Upper lobe of left lung (tissue), 6 donors: ENCODE data around the gene BIVM. TPM values are rescaled to one million over a fixed set of nuclear protein-coding genes. Genes with fewer than 3 reads are reported as not detected.

Experiments
- ATAC-seq, 2 donors: fragments of 200-7000 bp; cut with Tn5 transposase; one replicate each; pipeline ENCODE4 v1.9.1; 2022; ENCODE audit warnings: mild to moderate bottlenecking in 2 of 2, moderate library complexity in 2 of 2; ENCODE audit not compliant: low FRiP score in 2 of 2
- DNase-seq, 2 donors: peaks; one replicate each; pipeline ENCODE4 v3.0.0-alpha.2; 2019 to 2020
- H3K27ac ChIP-seq, 4 donors: fragments of 200-600 bp; sonication (generic); one replicate each; pipeline ENCODE4 v1.5.1; 2016 to 2019
- H3K27me3 ChIP-seq, 4 donors: fragments of 200-600 bp; sonication (generic); one replicate each; pipeline ENCODE4 v1.5.1; 2017 to 2019
- H3K36me3 ChIP-seq, 4 donors: fragments of 200-600 bp; sonication (generic); one replicate each; pipeline ENCODE4 v1.5.1; 2016 to 2019
- H3K4me1 ChIP-seq, 4 donors: fragments of 200-600 bp; sonication (generic); one replicate each; pipeline ENCODE4 v1.5.1; 2018 to 2019
- H3K4me3 ChIP-seq, 4 donors: fragments of 200-600 bp; sonication (generic); one replicate each; pipeline ENCODE4 v1.5.1; 2017 to 2019; ENCODE audit warnings: mild to moderate bottlenecking in 2 of 4, moderate library complexity in 1 of 4
- H3K9me3 ChIP-seq, 4 donors: fragments of 200-600 bp; sonication (generic); one replicate each; pipeline ENCODE4 v1.5.1; 2018 to 2019
- EP300 ChIP-seq, 4 donors: sonication (generic); formaldehyde crosslinking; IDR thresholded peaks; one replicate each; pipeline ENCODE4 v1.5.1; 2017; ENCODE audit warnings: antibody characterized with exemption in 4 of 4, control low read depth in 2 of 4
- POLR2A ChIP-seq, 4 donors: fragments of 450-650 bp; IDR thresholded peaks; one replicate each; pipeline ENCODE4 v1.5.1; 2016 to 2017; ENCODE audit warnings: antibody characterized with exemption in 4 of 4, mild to moderate bottlenecking in 2 of 4
- POLR2AphosphoS5 ChIP-seq, 2 donors: sonication (generic); formaldehyde crosslinking; IDR thresholded peaks; one replicate each; pipeline ENCODE4 v1.5.1; 2017; ENCODE audit warnings: antibody characterized with exemption in 2 of 2
- WGBS, 2 donors: methylation state at CpG; one replicate each; pipeline ENCODE4 v1.1.5; 2017 to 2018; 5-methylcytosine and 5-hydroxymethylcytosine counted together
- total RNA-seq, 6 donors: library from RNA; depleted of rRNA in 4 of 6; stranded (reverse); fragments of >200 nt in 4 of 6; gene quantifications; one replicate each; pipeline versions ENCODE4 v1.1.0 to v1.2.1, GENCODE V29; 2016 to 2021
- TF ChIP-seq, protein P1 (sequence below), 6 experiments: fragments of 450-650 bp in 4 of 6; fragments of 200-600 bp in 2 of 6; sonication (generic) in 2 of 6; IDR thresholded peaks; one replicate each; pipeline ENCODE4 v1.5.1; 2016 to 2019; ENCODE audit warnings: antibody characterized with exemption in 6 of 6
- donor health status: DM: no; HTN: no; CAD: no; lungs with moderate emphysema.
- donor health status: DM: no; HTN: yes; CAD: no; lungs with severe emphysema.

BIVM gene
- total RNA-seq, 6 donors from 2014 or later: 7.1 to 45.1 (median 15.6) TPM

DNA sequence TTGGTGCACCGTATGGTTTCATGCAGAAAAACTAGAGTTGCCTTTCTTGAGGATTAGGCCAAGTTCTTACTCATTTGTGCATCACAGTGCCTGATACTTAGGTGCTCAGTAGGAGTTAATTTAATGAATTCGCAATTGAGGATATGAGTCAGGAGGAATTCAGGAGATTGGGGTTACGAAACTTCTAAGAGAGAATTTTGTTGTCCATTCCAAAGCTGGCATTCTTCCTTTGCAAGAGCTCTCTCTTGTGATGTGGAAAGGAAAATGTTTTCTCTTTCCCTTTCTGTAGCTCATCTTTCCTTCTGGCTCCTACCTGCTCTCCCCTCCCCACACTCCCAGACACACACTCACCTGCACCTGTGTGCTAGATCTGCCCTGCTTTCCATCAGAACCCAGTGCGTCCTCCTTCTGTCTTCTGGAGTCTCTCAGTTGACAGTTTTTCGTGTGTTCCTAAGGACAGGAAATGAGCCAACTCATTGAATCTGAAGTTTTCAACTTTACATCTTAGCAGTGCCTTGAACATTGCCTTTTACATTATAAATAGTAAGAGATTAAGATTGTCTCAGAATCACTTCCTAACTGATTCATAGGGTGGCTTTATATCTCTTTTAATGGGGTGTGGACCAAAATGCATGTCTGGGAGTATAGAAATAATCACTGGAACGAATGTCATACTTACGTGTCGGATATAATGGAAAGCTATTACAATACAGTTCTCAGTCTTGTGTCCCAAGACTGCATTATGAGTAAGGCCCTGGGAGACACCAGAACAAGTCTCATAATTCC, 27.2 kb downstream of the BIVM start:
- WGBS, 2 donors: 78 to 86% methylated on average over 8 of the region's 8 CpGs
- H3K4me3 ChIP-seq: no peak overlapping the region
- no peak overlapping the region for H3K27ac ChIP-seq
- DNase-seq (no peak), ATAC-seq (no peak)
- no peaks in the 10 kb centered on the region for H3K9me3 ChIP-seq
- H3K27me3 ChIP-seq: no peaks in the 10 kb centered on the region
- H3K36me3 ChIP-seq: peaks cover 0 to 46% (median 6%) of the 10 kb centered on the region in 4 donors
- H3K4me1 ChIP-seq: peaks cover 0 to 4% (median 2%) of the 10 kb centered on the region in 4 donors
- TF ChIP-seq POLR2A (IDR thresholded peaks at IDR 0.05): no peak
- TF ChIP-seq, protein P1, sequence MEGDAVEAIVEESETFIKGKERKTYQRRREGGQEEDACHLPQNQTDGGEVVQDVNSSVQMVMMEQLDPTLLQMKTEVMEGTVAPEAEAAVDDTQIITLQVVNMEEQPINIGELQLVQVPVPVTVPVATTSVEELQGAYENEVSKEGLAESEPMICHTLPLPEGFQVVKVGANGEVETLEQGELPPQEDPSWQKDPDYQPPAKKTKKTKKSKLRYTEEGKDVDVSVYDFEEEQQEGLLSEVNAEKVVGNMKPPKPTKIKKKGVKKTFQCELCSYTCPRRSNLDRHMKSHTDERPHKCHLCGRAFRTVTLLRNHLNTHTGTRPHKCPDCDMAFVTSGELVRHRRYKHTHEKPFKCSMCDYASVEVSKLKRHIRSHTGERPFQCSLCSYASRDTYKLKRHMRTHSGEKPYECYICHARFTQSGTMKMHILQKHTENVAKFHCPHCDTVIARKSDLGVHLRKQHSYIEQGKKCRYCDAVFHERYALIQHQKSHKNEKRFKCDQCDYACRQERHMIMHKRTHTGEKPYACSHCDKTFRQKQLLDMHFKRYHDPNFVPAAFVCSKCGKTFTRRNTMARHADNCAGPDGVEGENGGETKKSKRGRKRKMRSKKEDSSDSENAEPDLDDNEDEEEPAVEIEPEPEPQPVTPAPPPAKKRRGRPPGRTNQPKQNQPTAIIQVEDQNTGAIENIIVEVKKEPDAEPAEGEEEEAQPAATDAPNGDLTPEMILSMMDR (IDR thresholded peaks at IDR 0.05): no peak
- no peak for TF ChIP-seq EP300 (IDR thresholded peaks at IDR 0.05)
- TF ChIP-seq POLR2AphosphoS5 (IDR thresholded peaks at IDR 0.05): no peak

DNA sequence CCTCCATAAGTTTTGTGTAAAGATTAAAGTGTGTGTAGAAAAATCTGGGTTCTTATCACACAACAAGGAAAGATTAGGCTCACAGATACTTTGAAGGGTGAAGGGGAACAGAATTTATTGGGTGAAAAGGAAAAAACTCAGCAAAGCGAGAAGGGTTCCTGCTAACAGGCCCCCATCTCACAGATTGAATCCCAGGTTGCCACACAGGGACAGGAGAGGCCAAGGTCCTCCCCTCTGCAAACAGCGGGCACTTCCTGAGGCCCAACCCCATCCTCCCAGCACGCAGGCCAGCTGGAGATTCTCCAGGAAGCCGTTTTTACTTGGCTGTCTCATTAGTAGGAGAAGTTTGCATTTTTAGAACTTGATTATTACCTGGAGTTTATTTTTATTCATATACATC, 31.7 kb downstream of the BIVM start:
- H3K36me3 ChIP-seq: peaks cover 0 to 39% (median 0%) of the 10 kb centered on the region in 4 donors
- ATAC-seq: no peak
- no peaks in the 10 kb centered on the region for H3K9me3 ChIP-seq
- no peak overlapping the region for H3K4me3 ChIP-seq
- no peaks in the 10 kb centered on the region for H3K27me3 ChIP-seq
- 24 to 29% methylated on average over 4 of the region's 4 CpGs for WGBS, 2 donors
- TF ChIP-seq POLR2AphosphoS5 (IDR thresholded peaks at IDR 0.05) (no peak), EP300 (IDR thresholded peaks at IDR 0.05) (no peak), POLR2A (IDR thresholded peaks at IDR 0.05) (no peak)
- TF ChIP-seq, protein P1 (IDR thresholded peaks at IDR 0.05): no peak
- H3K27ac ChIP-seq: no peak overlapping the region
- DNase-seq: no peak
- peaks cover 0 to 4% (median 2%) of the 10 kb centered on the region in 4 donors for H3K4me1 ChIP-seq

DNA sequence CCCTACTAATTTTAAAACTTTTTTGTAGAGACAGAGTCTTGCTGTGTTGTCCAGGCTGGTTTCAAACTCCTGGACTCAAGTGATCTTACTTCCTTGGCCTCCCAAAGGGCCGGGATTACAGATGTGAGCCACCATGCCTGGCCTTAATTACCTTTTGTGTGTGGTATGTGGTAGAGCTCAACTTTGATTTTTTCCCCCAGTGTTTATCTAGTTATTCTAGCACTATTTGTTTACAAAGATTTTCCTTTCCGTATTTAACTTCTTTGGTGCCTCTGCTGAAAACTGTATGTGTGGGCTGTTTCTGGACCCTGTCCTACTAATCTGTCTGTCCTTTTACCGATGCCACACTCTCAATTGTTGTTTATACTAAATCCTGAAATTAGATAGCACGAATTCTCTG, 37.6 kb downstream of the BIVM start:
- H3K27ac ChIP-seq: no peak overlapping the region
- DNase-seq: no peak
- WGBS, 2 donors: 93 to 97% methylated on average over 4 of the region's 4 CpGs
- H3K36me3 ChIP-seq: peaks cover 2 to 56% (median 4%) of the 10 kb centered on the region in 4 donors
- H3K4me3 ChIP-seq: no peak overlapping the region
- H3K4me1 ChIP-seq: no peaks in the 10 kb centered on the region
- TF ChIP-seq, protein P1 (IDR thresholded peaks at IDR 0.05): no peak
- TF ChIP-seq POLR2A (IDR thresholded peaks at IDR 0.05) (no peak), EP300 (IDR thresholded peaks at IDR 0.05) (no peak), POLR2AphosphoS5 (IDR thresholded peaks at IDR 0.05) (no peak)
- no peak for ATAC-seq
- no peaks in the 10 kb centered on the region for H3K9me3 ChIP-seq
- no peaks in the 10 kb centered on the region for H3K27me3 ChIP-seq

- H3K4me1 ChIP-seq: no peaks in the 10 kb centered on the region
- H3K27me3 ChIP-seq: no peaks in the 10 kb centered on the region
- H3K36me3 ChIP-seq: peaks cover 2 to 49% (median 4%) of the 10 kb centered on the region in 4 donors
- no peak for TF ChIP-seq EP300 (IDR thresholded peaks at IDR 0.05)
- TF ChIP-seq POLR2AphosphoS5 (IDR thresholded peaks at IDR 0.05): no peak
- no peak for TF ChIP-seq POLR2A (IDR thresholded peaks at IDR 0.05)
- TF ChIP-seq, protein P1 (IDR thresholded peaks at IDR 0.05): no peak
- no peak for ATAC-seq
- no peak overlapping the region for H3K4me3 ChIP-seq
- no peaks in the 10 kb centered on the region for H3K9me3 ChIP-seq
- H3K27ac ChIP-seq: no peak overlapping the region
- no peak for DNase-seq
- WGBS, 2 donors: 78 to 87% methylated on average over 1 of the region's 1 CpG
Measured at GRCh38 chr13:102838273-102838672, 39.4 kb downstream of the BIVM start.

DNA sequence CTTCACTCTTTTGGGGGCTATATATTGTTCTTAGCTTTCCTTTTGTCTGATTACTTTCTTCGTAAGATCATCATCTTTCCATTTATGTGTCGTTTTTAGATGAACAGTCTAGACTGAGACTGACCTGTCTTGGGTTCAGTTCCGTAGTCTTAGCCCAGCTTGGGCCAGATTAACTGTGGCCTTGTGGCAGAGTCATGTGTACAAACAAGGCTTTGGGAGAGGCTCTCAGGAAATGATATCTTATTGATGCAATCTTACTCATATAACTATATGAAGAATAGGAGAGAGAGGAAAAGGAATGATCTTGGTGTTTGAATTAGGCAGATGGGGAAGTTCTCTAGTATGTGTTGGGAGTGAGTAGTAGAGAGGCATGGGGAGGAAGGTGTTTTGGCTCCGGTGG, 40.1 kb downstream of the BIVM start:
- 30 to 46% methylated on average over 4 of the region's 4 CpGs for WGBS, 2 donors
- Histone ChIP-seq H3K36me3 (peaks cover 2 to 49% (median 4%) of the 10 kb centered on the region in 4 donors), H3K27ac (no peak overlapping the region), H3K4me1 (no peaks in the 10 kb centered on the region), H3K27me3 (no peaks in the 10 kb centered on the region), H3K9me3 (no peaks in the 10 kb centered on the region), H3K4me3 (no peak overlapping the region)
- TF ChIP-seq POLR2AphosphoS5 (IDR thresholded peaks at IDR 0.05) (no peak), POLR2A (IDR thresholded peaks at IDR 0.05) (no peak), EP300 (IDR thresholded peaks at IDR 0.05) (no peak)
- TF ChIP-seq, protein P1 (IDR thresholded peaks at IDR 0.05): no peak
- no peak for DNase-seq
- ATAC-seq: no peak
